GM12878 (cell line): ENCODE results near the gene SIGLEC6. TPM values are rescaled to one million over a fixed set of nuclear protein-coding genes. Genes with fewer than 3 reads are reported as not detected.

ENCODE experiments used
- ETV6 ChIP-seq, 2 experiments: fragments of 450-650 bp in 1 of 2; IDR thresholded peaks in 1 of 2; conservative IDR thresholded peaks in 1 of 2; 2 replicates each; pipeline ENCODE4 v1.6.1; 2014; ENCODE audit warnings: antibody characterized with exemption in 1 of 2, borderline replicate concordance in 1 of 2, low read depth in 1 of 2, mild to moderate bottlenecking in 1 of 2, moderate library complexity in 1 of 2
- FOXK2 ChIP-seq: fragments of 450-650 bp; IDR thresholded peaks from 2 replicates; pipeline ENCODE4 v1.6.1; 2017; ENCODE audit warnings: mild to moderate bottlenecking, moderate library complexity
- GABPA ChIP-seq: IDR thresholded peaks from 2 replicates; pipeline ENCODE4 v1.6.1; 2014; ENCODE audit warnings: antibody characterized with exemption, low read depth, mild to moderate bottlenecking, inconsistent platforms
- PAX8 ChIP-seq: fragments of 450-650 bp; IDR thresholded peaks from 2 replicates; pipeline ENCODE4 v1.6.1; 2017; ENCODE audit warnings: mild to moderate bottlenecking, moderate library complexity
- SMARCA5 ChIP-seq: fragments of 450-650 bp; IDR thresholded peaks from 2 replicates; pipeline ENCODE4 v1.6.1; 2017; ENCODE audit warnings: mild to moderate bottlenecking
- polyA plus RNA-seq, 11 experiments: library from polyadenylated mRNA; depleted of rRNA in 4 of 11; unstranded in 6 of 11; stranded (reverse) in 5 of 11; fragments of >200 nt; fragmentation: Nextera tagmentation in 4 of 11; fragmentation: Illumina TruSeq in 1 of 11; extraction: Ambion mirVana in 4 of 11; extraction: Trizol in 1 of 11; gene quantifications; 1 replicate in 1 of 11; 2 replicates in 10 of 11; pipeline versions ENCODE4 v1.2.1 to v1.2.3, GENCODE V29; 2011 to 2016; ENCODE audit warnings: inconsistent platforms in 2 of 11, missing spikeins in 2 of 11, low read depth in 1 of 11
- total RNA-seq, 4 experiments: library from RNA; depleted of rRNA in 3 of 4; stranded (reverse); fragments of >200 nt in 3 of 4; fragmentation: Illumina TruSeq in 1 of 4; extraction: Trizol in 1 of 4; gene quantifications; 2 replicates each; pipeline versions ENCODE4 v1.2.1 to v1.2.3, GENCODE V29; 2013 to 2021
- TF ChIP-seq, protein P1 (sequence below): IDR thresholded peaks from 2 replicates; pipeline ENCODE4 v1.6.1; 2011; ENCODE audit warnings: borderline replicate concordance, low read depth, mild to moderate bottlenecking, moderate library complexity, low read length; ENCODE audit not compliant: insufficient read depth, poor library complexity, severe bottlenecking
- TF ChIP-seq, protein P2 (sequence below): fragments of 450-650 bp; formaldehyde crosslinking; IDR thresholded peaks from 2 replicates; pipeline ENCODE4 v1.5.0; 2022; ENCODE audit warnings: mild to moderate bottlenecking, missing genetic modification characterization
- TF ChIP-seq, protein P3 (sequence below): fragments of 450-650 bp; IDR thresholded peaks from 2 replicates; pipeline ENCODE4 v1.6.1; 2018; ENCODE audit warnings: mild to moderate bottlenecking, low read depth, moderate library complexity; ENCODE audit not compliant: partially characterized antibody

Gene SIGLEC6
- total and polyA plus RNA-seq, 10 of the 15 experiments (the other 5 are each of a cell fraction or from before 2014, with no cell fraction given), result 0.08 to 0.40 (median 0.27) TPM; not detected in 2

DNA sequence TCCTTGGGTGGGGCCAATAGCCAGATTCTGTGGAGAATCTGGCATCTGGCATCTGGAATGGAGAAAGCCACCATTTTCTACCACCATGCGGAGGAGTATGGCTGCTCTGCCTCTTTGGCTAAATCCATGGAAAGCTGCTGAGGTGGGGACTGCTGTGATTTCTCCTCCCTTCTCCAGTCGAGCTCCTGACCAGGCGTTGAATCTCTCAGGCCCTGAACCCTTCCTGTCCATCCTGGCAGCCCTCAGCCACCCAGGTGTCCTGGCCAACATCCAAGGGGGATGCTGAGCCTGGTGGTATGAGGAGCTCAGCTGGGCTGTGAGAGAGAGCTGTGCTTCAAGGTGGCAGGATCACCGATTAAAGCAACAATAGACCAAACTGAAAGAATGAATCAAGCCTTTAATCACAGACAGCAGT is 17.4 kb upstream of the SIGLEC6 start (continued):
- no peak for TF ChIP-seq FOXK2
- TF ChIP-seq, protein P1, sequence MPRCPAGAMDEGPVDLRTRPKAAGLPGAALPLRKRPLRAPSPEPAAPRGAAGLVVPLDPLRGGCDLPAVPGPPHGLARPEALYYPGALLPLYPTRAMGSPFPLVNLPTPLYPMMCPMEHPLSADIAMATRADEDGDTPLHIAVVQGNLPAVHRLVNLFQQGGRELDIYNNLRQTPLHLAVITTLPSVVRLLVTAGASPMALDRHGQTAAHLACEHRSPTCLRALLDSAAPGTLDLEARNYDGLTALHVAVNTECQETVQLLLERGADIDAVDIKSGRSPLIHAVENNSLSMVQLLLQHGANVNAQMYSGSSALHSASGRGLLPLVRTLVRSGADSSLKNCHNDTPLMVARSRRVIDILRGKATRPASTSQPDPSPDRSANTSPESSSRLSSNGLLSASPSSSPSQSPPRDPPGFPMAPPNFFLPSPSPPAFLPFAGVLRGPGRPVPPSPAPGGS, result no peak
- TF ChIP-seq, protein P2, sequence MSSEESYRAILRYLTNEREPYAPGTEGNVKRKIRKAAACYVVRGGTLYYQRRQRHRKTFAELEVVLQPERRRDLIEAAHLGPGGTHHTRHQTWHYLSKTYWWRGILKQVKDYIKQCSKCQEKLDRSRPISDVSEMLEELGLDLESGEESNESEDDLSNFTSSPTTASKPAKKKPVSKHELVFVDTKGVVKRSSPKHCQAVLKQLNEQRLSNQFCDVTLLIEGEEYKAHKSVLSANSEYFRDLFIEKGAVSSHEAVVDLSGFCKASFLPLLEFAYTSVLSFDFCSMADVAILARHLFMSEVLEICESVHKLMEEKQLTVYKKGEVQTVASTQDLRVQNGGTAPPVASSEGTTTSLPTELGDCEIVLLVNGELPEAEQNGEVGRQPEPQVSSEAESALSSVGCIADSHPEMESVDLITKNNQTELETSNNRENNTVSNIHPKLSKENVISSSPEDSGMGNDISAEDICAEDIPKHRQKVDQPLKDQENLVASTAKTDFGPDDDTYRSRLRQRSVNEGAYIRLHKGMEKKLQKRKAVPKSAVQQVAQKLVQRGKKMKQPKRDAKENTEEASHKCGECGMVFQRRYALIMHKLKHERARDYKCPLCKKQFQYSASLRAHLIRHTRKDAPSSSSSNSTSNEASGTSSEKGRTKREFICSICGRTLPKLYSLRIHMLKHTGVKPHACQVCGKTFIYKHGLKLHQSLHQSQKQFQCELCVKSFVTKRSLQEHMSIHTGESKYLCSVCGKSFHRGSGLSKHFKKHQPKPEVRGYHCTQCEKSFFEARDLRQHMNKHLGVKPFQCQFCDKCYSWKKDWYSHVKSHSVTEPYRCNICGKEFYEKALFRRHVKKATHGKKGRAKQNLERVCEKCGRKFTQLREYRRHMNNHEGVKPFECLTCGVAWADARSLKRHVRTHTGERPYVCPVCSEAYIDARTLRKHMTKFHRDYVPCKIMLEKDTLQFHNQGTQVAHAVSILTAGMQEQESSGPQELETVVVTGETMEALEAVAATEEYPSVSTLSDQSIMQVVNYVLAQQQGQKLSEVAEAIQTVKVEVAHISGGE, result no peak
- no peak for TF ChIP-seq PAX8
- no peak for TF ChIP-seq GABPA
- TF ChIP-seq, protein P3, sequence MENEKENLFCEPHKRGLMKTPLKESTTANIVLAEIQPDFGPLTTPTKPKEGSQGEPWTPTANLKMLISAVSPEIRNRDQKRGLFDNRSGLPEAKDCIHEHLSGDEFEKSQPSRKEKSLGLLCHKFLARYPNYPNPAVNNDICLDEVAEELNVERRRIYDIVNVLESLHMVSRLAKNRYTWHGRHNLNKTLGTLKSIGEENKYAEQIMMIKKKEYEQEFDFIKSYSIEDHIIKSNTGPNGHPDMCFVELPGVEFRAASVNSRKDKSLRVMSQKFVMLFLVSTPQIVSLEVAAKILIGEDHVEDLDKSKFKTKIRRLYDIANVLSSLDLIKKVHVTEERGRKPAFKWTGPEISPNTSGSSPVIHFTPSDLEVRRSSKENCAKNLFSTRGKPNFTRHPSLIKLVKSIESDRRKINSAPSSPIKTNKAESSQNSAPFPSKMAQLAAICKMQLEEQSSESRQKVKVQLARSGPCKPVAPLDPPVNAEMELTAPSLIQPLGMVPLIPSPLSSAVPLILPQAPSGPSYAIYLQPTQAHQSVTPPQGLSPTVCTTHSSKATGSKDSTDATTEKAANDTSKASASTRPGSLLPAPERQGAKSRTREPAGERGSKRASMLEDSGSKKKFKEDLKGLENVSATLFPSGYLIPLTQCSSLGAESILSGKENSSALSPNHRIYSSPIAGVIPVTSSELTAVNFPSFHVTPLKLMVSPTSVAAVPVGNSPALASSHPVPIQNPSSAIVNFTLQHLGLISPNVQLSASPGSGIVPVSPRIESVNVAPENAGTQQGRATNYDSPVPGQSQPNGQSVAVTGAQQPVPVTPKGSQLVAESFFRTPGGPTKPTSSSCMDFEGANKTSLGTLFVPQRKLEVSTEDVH, result no peak
- no peak for TF ChIP-seq ETV6 (conservative IDR thresholded peaks at IDR 0.05 in 1 of 2, IDR thresholded peaks at IDR 0.05 in 1 of 2; ENCODE audit: borderline replicate concordance in 1 of 2, low read depth in 1 of 2)
- TF ChIP-seq SMARCA5, result no peak
- TF ChIP-seq, all 136 proteins: peak for 0
